PC-3 (cell line): ENCODE measurements around the gene SH3D19. TPM values are rescaled to one million over a fixed set of nuclear protein-coding genes. Genes with fewer than 3 reads are reported as not detected.

ENCODE experiments used
- ATAC-seq: fragments of 200-7000 bp; cut with Tn5 transposase; 2 replicates; pipeline ENCODE4 v1.9.1; 2020; ENCODE audit warnings: mild to moderate bottlenecking, moderate library complexity
- BruUV-seq: library from RNA; stranded (reverse); fragments of 400-500 nt; replicated peaks from 2 replicates; lab custom pipeline; 2021; lab: Mats Ljungman, UMichigan
- CTCF ChIA-PET: fragments of 300-600 bp; sonication (Branson Sonifier 250); formaldehyde crosslinking; loops from one replicate; lab custom pipeline; 2022; ENCODE audit warnings: antibody characterized with exemption; lab: Charles Lee
- POLR2A ChIA-PET: fragments of 300-600 bp; sonication (Branson Sonifier 250); formaldehyde crosslinking; loops from one replicate; lab custom pipeline; 2022; ENCODE audit warnings: antibody characterized with exemption; ENCODE audit not compliant: unreplicated experiment; lab: Charles Lee
- DNase-seq: peaks from one replicate; pipeline ENCODE4 v3.0.0-alpha.2; 2015
- H2AFZ ChIP-seq: fragments of 300-600 bp; sonication (generic); 2 replicates; pipeline ENCODE4 v1.6.0; 2016; ENCODE audit warnings: antibody characterized with exemption, low read length
- H3F3A ChIP-seq: fragments of 300-600 bp; sonication (generic); one replicate; pipeline ENCODE4 v1.6.0; 2017; ENCODE audit warnings: antibody characterized with exemption, low read length, control low read depth, mild to moderate bottlenecking; ENCODE audit not compliant: unreplicated experiment
- H3K27ac ChIP-seq: fragments of 300-600 bp; sonication (generic); 2 replicates; pipeline ENCODE4 v1.5.1; 2016; ENCODE audit warnings: mild to moderate bottlenecking, low read length
- H3K27me3 ChIP-seq: fragments of 300-600 bp; sonication (generic); 2 replicates; pipeline ENCODE4 v1.6.1; 2016; ENCODE audit warnings: low read length, mixed read lengths
- H3K36me3 ChIP-seq: fragments of 300-600 bp; sonication (generic); 2 replicates; pipeline ENCODE4 v1.6.1; 2016; ENCODE audit warnings: low read depth, mixed run types, low read length, mixed read lengths
- H3K4me1 ChIP-seq: fragments of 300-600 bp; sonication (generic); 2 replicates; pipeline ENCODE4 v1.5.1; 2016; ENCODE audit warnings: low read length; ENCODE audit not compliant: insufficient read depth
- H3K4me2 ChIP-seq: fragments of 300-600 bp; sonication (generic); 2 replicates; pipeline ENCODE4 v1.6.0; 2016; ENCODE audit warnings: low read length
- H3K4me3 ChIP-seq: fragments of 300-600 bp; sonication (generic); 2 replicates; pipeline ENCODE4 v1.5.1; 2016; ENCODE audit warnings: mild to moderate bottlenecking, low read length, mixed read lengths
- H3K79me2 ChIP-seq: fragments of 300-600 bp; sonication (generic); 2 replicates; pipeline ENCODE4 v1.6.1; 2017; ENCODE audit warnings: low read length, mixed read lengths
- H3K9ac ChIP-seq: fragments of 300-600 bp; sonication (generic); 2 replicates; pipeline ENCODE4 v1.6.0; 2016; ENCODE audit warnings: mild to moderate bottlenecking, low read length
- H3K9me2 ChIP-seq: fragments of 300-600 bp; sonication (generic); replicated peaks from 2 replicates; pipeline ENCODE4 v1.6.1; 2016; ENCODE audit warnings: mixed run types, low read length, mixed read lengths
- H3K9me3 ChIP-seq: fragments of 300-600 bp; sonication (generic); 2 replicates; pipeline ENCODE4 v1.6.1; 2016; ENCODE audit warnings: low read length, mixed read lengths
- H4K20me1 ChIP-seq: fragments of 300-600 bp; sonication (generic); 2 replicates; pipeline ENCODE4 v1.6.1; 2016; ENCODE audit warnings: low read length, mixed read lengths
- EZH2 ChIP-seq: fragments of 300-600 bp; sonication (generic); IDR thresholded peaks from one replicate; pipeline ENCODE4 v1.6.1; 2017; ENCODE audit warnings: antibody characterized with exemption, mild to moderate bottlenecking, low read length; ENCODE audit not compliant: unreplicated experiment
- EZH2phosphoT487 ChIP-seq: fragments of 300-600 bp; sonication (generic); IDR thresholded peaks from 2 replicates; pipeline ENCODE4 v1.6.1; 2018; ENCODE audit warnings: mild to moderate bottlenecking, antibody characterized with exemption, low read length, borderline replicate concordance
- intact Hi-C: fragments of 100-400 bp; cut with micrococcal nuclease; formaldehyde crosslinking; loops from 2 replicates; pipeline ENCODE4 v1.9.0; 2023
- total RNA-seq: library from RNA; depleted of rRNA; stranded (reverse); fragments of >200 nt; gene quantifications from 2 replicates; pipeline ENCODE4 v1.2.3, GENCODE V29; 2014
- TF ChIP-seq, protein P1 (sequence below): fragments of 300-600 bp; sonication (generic); conservative IDR thresholded peaks from 2 replicates; pipeline ENCODE4 v1.5.1; 2017; ENCODE audit warnings: antibody characterized with exemption, low read depth, mild to moderate bottlenecking, low read length

Gene SH3D19
- total RNA-seq, 1 experiment from 2014 or later = 30.1 TPM

DNA sequence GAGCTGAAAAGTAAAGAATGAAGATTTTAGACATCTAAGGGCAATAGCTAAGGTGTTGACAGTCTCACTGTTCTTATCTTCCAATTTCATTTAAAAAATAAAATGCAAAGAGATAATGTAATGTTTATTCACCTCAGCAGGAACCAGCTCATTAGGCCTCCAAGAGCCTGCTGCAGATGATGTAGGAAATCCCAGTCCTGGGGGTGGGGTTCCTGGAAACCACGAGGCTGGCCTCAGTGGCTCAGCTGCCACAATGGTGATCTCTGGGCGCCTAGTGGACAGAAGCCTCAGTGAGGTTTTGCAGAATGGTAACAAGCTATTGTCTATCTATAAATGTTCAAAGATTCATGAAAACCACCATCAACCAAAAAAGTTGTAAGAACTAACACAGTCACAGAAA lies 148.7 kb downstream of the SH3D19 start:
- ATAC-seq = no peak
- Histone ChIP-seq H3K27me3 (no peaks in the 10 kb centered on the region), H3K4me3 (no peak overlapping the region), H3K9me2 (no peaks in the 10 kb centered on the region), H2AFZ (no peak overlapping the region), H3F3A (no peaks in the 10 kb centered on the region), H3K4me1 (no peaks in the 10 kb centered on the region), H3K9me3 (no peaks in the 10 kb centered on the region), H4K20me1 (no peaks in the 10 kb centered on the region), H3K36me3 (0 out of 2 replicates have a peak, but pooled peaks cover 9% of the 10 kb centered on the region), H3K27ac (no peak overlapping the region), H3K4me2 (no peak overlapping the region), H3K9ac (no peak overlapping the region), H3K79me2 (no peaks in the 10 kb centered on the region)
- TF ChIP-seq, protein P1, sequence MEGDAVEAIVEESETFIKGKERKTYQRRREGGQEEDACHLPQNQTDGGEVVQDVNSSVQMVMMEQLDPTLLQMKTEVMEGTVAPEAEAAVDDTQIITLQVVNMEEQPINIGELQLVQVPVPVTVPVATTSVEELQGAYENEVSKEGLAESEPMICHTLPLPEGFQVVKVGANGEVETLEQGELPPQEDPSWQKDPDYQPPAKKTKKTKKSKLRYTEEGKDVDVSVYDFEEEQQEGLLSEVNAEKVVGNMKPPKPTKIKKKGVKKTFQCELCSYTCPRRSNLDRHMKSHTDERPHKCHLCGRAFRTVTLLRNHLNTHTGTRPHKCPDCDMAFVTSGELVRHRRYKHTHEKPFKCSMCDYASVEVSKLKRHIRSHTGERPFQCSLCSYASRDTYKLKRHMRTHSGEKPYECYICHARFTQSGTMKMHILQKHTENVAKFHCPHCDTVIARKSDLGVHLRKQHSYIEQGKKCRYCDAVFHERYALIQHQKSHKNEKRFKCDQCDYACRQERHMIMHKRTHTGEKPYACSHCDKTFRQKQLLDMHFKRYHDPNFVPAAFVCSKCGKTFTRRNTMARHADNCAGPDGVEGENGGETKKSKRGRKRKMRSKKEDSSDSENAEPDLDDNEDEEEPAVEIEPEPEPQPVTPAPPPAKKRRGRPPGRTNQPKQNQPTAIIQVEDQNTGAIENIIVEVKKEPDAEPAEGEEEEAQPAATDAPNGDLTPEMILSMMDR = no peak
- TF ChIP-seq EZH2 (no peak), EZH2phosphoT487 (no peak)
- POLR2A ChIA-PET = no interaction called here
- intact Hi-C loops = no loop called here
- BruUV-seq = no TSS peak
- CTCF ChIA-PET = no interaction called here
- DNase-seq = no peak

DNA sequence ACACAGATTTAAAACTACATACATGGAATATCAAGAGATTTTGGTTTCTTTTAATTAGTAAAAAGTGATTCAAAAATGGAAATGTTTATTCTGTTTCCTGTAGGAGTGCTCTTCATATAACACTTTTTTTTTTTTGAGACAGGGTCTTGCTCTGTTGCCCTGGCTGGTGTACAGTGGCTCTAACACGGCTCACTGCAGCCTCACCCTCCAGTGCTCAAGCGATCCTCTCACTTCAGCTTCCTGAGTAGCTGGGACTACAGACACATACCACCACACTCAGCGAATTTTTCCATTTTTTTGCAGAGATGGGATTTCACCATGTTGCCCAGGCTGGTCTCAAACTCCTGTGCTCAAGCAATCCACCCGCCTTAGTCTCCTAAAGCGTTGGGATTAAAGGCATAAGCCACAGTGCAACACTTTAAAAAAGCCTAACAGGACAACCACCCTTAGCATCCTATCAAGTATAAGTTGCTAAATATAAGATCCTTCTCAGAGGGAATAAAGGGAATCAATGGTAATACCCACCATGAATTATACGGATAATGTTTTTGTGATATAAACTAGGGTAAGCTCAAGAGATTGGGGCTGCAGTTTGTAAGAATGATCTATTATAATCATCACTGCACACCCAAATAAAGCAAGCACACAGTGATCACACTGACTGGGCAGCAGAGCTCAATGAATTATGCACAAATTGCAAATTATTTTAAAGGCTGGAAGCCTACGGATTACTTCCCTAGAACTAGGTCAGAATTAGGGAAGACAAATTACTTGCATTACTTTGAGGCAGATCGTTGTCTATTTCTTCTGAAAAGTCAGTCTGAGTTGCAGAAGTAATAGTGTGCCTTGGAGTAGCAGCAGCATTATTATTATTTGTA lies 149.4 kb downstream of the SH3D19 start:
- Histone ChIP-seq H3K9me3 (no peaks in the 10 kb centered on the region), H3K4me2 (no peak overlapping the region), H3K27ac (no peak overlapping the region), H3K79me2 (no peaks in the 10 kb centered on the region), H3K9me2 (no peaks in the 10 kb centered on the region), H4K20me1 (no peaks in the 10 kb centered on the region), H3K4me3 (no peak overlapping the region), H3K4me1 (no peaks in the 10 kb centered on the region), H3K9ac (no peak overlapping the region), H3K36me3 (0 out of 2 replicates have a peak, but pooled peaks cover 9% of the 10 kb centered on the region), H3K27me3 (no peaks in the 10 kb centered on the region), H2AFZ (no peak overlapping the region), H3F3A (no peaks in the 10 kb centered on the region)
- ATAC-seq = no peak
- DNase-seq = no peak
- TF ChIP-seq EZH2phosphoT487 (no peak), EZH2 (no peak)
- TF ChIP-seq, protein P1 = no peak
- BruUV-seq = no TSS peak
- ChIA-PET CTCF (no interaction called here), POLR2A (no interaction called here)
- intact Hi-C loops = no loop called here

DNA sequence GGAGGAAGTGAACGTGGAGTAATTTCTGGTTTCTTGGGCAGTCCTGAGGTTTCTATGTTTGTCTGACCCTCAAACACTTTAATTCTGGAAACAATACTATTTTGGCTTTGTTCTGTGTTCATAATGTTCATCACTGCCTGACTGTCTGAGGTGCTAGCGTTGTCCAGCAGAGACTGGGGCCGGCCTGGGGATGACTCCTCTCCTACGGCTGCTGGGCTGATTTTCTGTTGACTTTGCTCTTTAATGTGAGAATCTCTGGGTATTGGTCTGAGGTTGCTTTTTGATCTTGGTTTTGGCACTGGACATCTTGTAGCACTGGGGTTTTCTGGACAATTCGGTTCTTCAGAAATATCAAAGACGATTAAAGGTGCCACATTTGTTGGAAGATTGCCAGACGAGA lies 150.2 kb downstream of the SH3D19 start:
- no peaks in the 10 kb centered on the region for H4K20me1 ChIP-seq
- no peaks in the 10 kb centered on the region for H3K4me1 ChIP-seq
- no peak overlapping the region for H3K9ac ChIP-seq
- H3K36me3 ChIP-seq = 0 out of 2 replicates have a peak, but pooled peaks cover 9% of the 10 kb centered on the region
- no TSS peak for BruUV-seq
- intact Hi-C loops = no loop called here
- H3K9me3 ChIP-seq = no peaks in the 10 kb centered on the region
- no peak overlapping the region for H3K27ac ChIP-seq
- H3K79me2 ChIP-seq = no peaks in the 10 kb centered on the region
- ATAC-seq (no peak), DNase-seq (no peak)
- no peaks in the 10 kb centered on the region for H3K27me3 ChIP-seq
- no peak for TF ChIP-seq EZH2phosphoT487
- TF ChIP-seq EZH2 = no peak
- TF ChIP-seq, protein P1 = no peak
- no peak overlapping the region for H3K4me2 ChIP-seq
- H3F3A ChIP-seq = no peaks in the 10 kb centered on the region
- H2AFZ ChIP-seq = no peak overlapping the region
- no peak overlapping the region for H3K4me3 ChIP-seq
- no peaks in the 10 kb centered on the region for H3K9me2 ChIP-seq
- POLR2A ChIA-PET = no interaction called here
- CTCF ChIA-PET = no interaction called here
